Activated CD8-positive, alpha-beta memory T cell treated with anti-CD3 and anti-CD28 coated beads, Interleukin-2, amount 50 U/mL, for 4 hours (primary cell): ENCODE data around the gene ZIC5.

Source experiments
- DNase-seq: peaks from one replicate; pipeline ENCODE4 v3.0.0-alpha.2; 2020

ZIC5 gene

DNA sequence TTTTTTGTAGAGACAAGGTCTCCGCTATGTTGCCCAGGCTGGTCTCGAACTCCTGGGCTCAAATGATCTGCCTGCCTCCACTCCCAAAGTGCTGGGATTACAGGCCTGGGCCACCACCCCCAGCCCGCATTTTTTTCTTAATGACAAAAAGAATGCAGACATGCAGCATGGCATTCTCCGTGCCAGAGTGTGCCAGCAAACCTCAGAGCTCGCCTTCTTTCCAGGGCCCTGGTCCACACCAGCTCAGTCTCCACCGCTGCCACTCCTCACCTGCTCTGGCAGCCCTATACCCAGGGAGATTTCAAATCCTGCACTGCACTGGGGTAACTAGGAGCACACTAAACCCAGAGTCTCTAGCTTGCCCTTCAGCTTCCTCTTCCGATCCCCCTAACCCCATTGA, 41.7 kb downstream of the ZIC5 start:
- DNase-seq = no peak

DNA sequence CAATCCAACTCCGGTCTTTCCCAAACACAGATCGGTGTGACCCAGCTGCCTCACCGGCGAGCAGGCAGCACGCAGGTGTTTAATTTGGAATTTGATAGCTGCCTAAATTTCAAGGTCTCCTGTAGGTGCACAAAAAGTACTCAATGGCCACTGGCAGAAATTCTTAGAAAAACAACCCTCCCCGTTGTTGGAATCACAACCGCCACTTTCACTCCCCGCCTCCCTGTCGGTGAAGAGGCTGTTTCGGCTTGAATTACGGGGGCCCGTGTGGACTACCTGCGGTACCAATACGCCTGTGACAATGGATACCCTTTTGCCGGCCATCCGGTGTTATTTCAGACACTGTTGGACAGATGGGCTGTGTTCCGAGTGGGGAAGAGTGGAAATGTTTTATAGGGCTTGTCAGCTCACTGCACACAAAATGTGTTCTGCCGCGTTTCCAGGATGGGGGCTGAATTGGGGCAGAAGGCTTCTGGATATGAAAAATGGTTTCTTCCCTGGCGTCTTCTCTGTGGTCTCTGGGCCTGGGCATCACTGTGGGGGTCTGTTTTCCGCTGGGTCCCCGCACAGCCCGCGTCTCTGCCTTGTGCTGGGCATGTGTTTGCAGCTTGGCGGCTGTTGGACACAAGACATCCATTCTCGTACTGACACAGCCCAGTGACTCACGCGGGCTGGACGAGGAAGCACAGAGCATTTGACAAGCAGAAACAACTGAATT, 45.4 kb downstream of the ZIC5 start:
- DNase-seq = no peak

DNA sequence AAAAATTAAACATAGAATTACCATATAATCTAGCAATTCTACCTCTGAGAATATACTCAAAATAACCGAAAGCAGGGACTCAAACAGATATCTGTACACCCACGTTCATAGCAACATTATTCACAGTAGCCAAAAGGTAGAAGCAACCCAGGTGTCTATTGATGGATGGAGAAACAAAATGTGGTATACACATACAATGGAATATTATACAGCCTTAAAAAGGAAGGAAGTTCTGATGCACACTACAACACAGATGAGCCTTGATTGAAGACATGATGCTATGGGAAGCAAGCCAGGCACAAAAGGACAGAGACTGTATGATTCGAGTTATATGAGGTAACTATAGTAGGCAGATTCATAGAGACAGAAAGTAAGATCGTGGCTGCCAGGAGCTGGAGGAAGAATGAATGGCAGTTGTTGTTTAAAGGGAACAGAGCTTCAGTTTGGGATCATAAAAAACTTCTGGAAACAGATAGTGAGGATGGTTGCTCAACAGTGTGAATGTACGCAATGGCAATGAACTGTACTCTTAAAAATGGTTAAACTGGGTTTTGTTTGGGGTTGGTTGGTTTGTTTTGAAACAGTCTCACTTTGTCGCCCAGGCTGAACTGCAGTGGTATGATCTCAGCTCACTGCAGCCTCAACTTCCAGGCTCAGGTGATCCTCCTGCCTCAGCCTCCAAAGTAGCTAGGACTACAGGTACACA, 47.5 kb downstream of the ZIC5 start:
- DNase-seq = no peak

DNA sequence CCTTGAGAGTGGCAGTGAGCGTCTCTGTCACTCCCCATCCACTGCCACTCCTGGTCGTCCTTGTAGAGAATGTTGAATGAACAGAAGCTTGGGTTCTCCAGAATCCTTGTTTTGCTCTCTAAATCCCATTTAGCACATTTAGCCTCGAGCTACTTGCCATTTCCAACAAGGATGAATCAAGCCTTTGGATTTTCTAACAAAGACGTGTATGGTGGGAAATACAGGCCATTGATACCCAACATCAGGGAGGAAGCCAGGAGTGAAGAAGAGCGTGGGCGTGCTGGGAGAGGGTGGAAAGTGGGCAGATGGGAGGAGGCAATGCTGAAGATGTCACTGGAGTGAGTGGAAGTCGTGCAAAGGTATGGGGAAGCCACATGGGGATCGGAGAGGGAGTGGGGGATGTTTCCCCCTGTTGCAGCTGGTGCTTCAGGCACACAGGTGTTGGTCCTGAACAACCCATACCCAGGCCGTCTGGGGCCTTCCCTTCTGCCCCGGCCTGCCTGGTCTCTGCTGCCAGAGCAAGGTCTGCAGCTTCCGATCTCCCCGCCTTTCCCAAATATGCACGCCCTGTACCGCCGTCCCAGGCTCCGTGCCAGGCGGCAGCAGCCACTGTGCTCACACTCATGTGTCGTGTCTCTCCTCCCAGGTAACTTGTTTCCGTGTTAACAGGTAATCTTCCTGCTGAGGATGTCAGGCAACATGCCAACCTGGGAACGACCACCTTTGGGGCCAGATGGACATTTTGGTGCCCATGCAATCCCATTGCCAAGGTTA, 48.7 kb downstream of the ZIC5 start:
- no peak for DNase-seq

DNA sequence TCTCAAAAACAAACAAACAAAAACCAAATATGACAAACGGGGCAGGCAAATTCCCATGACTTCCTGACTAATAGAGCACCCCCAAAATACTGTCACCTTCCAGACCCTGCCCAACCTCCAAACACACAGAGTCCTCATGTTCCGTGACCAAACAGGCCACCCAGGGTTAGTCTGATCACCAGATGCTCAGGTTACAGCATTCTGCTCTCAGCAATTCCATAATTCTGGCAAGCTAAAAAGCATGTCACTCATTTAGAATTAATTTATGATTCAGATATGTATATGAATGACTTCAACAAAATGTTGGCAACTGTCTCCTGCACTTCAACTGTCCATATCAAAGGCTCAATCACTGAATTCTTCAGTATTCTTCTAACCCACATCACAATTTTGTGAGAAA, 52.4 kb downstream of the ZIC5 start:
- DNase-seq = no peak

DNA sequence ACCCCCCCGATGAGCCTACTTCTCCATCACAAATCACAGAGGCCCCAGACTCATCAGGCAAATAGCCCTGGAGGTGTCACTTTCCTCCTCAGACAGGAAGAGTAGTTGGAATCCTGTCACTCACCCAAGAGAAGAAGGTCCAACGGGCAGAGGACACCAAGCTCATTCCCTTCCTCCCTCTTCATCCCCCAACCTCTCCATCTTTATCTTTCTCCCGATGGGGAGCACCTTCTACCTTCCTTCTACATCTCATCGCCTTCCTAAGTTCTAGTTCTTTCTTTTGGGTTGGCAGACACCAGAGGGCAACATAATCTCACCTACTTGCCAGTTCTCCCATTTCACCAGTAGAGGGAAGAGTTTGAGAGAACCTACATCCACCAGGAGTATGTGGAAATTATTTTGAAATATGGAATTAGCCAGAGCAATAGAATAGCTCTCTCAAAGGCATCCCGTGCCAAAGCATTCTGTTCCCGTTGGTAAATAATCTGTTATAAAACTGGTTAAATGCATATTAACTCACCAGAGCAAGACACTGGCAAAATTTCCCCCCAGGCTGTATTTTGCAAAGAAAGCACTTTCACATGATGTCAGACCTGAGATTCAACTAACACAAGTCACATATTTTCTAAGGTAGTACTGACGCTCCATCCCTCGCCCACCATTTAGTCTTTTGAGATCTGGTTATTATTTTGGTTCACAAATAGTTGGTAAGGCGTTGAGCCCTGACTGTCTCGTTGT, 55.0 kb downstream of the ZIC5 start:
- no peak for DNase-seq

DNA sequence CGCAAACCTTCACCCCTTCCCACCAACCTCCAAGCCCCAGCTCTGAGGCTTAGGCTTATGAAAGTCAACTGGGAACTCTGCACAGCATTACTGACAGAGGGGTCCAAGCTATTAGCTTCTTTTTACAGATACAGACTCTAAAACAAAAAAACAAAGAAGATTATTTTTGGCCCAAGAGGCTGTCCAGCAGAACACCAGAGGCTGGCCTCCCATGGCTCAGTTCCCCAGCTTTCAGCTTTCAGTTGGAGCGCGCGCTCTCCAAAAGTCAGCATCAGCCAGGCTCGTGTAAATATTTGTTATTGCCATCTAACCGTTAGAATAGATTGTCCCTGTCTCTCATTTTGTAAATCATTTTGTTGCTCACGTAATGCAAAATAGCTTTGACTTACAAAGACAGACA, 58.4 kb downstream of the ZIC5 start:
- no peak for DNase-seq
